ENCODE measurements around the gene ATF7IP. TPM values are rescaled to one million over a fixed set of nuclear protein-coding genes. Genes with fewer than 3 reads are reported as not detected.

ATF7IP gene
- total RNA-seq, 1 donor from 2014 or later = 115 TPM

GRCh38 chr12:14369311-14369710 is 3.8 kb downstream of the ATF7IP start:
- no peak for FAIRE-seq
- Histone ChIP-seq H3K36me3 (ENCODE audit: insufficient read depth, low read length) (no peaks in the 10 kb centered on the region), H4K20me1 (ENCODE audit: insufficient read depth, low read length) (no peaks in the 10 kb centered on the region), H2AFZ (ENCODE audit: low read depth, low read length) (no peak overlapping the region), H3K4me1 (ENCODE audit: insufficient read depth, low read length) (peaks cover 12% of the 10 kb centered on the region), H3K27ac (ENCODE audit: low read depth, low read length) (no peak overlapping the region), H3K9ac (ENCODE audit: low read length) (no peak overlapping the region), H3K27me3 (ENCODE audit: insufficient read depth, low read length) (no peaks in the 10 kb centered on the region), H3K4me3 (ENCODE audit: insufficient read depth, low read depth, low read length) (no peak overlapping the region), H3K79me2 (ENCODE audit: insufficient read depth, low read length) (peaks cover 84% of the 10 kb centered on the region), H3K9me3 (ENCODE audit: insufficient read depth, low read depth, low read length) (no peaks in the 10 kb centered on the region), H3K4me2 (ENCODE audit: low read length) (no peak overlapping the region)
- no peaks in the 10 kb centered on the region for H3K9me3 Mint-ChIP-seq (ENCODE audit: unreplicated experiment)
- DNase-seq (ENCODE audit: low read depth) = no peak
- no peak for TF ChIP-seq CTCF (IDR thresholded peaks at IDR 0.05; ENCODE audit: insufficient read depth, low read depth, low read length)
- TF ChIP-seq EZH2 (IDR thresholded peaks at IDR 0.05; ENCODE audit: insufficient read depth, low read length) = no peak
- no peak overlapping the region for H3K4me3 Mint-ChIP-seq (ENCODE audit: unreplicated experiment)
- H3K27me3 Mint-ChIP-seq (ENCODE audit: low read depth, unreplicated experiment) = no peaks in the 10 kb centered on the region
- peaks cover 21% of the 10 kb centered on the region for H3K4me1 Mint-ChIP-seq (ENCODE audit: low read depth, unreplicated experiment)
- no peak overlapping the region for H3K27ac Mint-ChIP-seq (ENCODE audit: unreplicated experiment)
- peaks cover 2% of the 10 kb centered on the region for H3K36me3 Mint-ChIP-seq (ENCODE audit: low read depth, unreplicated experiment)

- no peaks in the 10 kb centered on the region for H3K9me3 Mint-ChIP-seq (ENCODE audit: unreplicated experiment)
- no peaks in the 10 kb centered on the region for H3K36me3 ChIP-seq (ENCODE audit: insufficient read depth, low read length)
- no peaks in the 10 kb centered on the region for H4K20me1 ChIP-seq (ENCODE audit: insufficient read depth, low read length)
- no peak overlapping the region for H2AFZ ChIP-seq (ENCODE audit: low read depth, low read length)
- H3K79me2 ChIP-seq (ENCODE audit: insufficient read depth, low read length) = peaks cover 98% of the 10 kb centered on the region
- H3K4me2 ChIP-seq (ENCODE audit: low read length) = peak overlapping the region; percentile 26
- FAIRE-seq (peak; percentile 56), DNase-seq (ENCODE audit: low read depth) (peak; percentile 59)
- H3K27me3 Mint-ChIP-seq (ENCODE audit: low read depth, unreplicated experiment) = no peaks in the 10 kb centered on the region
- no peaks in the 10 kb centered on the region for H3K27me3 ChIP-seq (ENCODE audit: insufficient read depth, low read length)
- peaks cover 22% of the 10 kb centered on the region for H3K4me1 Mint-ChIP-seq (ENCODE audit: low read depth, unreplicated experiment)
- peak overlapping the region; percentile 72 for H3K27ac Mint-ChIP-seq (ENCODE audit: unreplicated experiment)
- H3K4me3 Mint-ChIP-seq (ENCODE audit: unreplicated experiment) = no peak overlapping the region
- TF ChIP-seq CTCF (IDR thresholded peaks at IDR 0.05; ENCODE audit: insufficient read depth, low read depth, low read length) = no peak
- no peak for TF ChIP-seq EZH2 (IDR thresholded peaks at IDR 0.05; ENCODE audit: insufficient read depth, low read length)
- no peak overlapping the region for H3K4me3 ChIP-seq (ENCODE audit: insufficient read depth, low read depth, low read length)
- H3K9me3 ChIP-seq (ENCODE audit: insufficient read depth, low read depth, low read length) = no peaks in the 10 kb centered on the region
- no peak overlapping the region for H3K9ac ChIP-seq (ENCODE audit: low read length)
- peaks cover 6% of the 10 kb centered on the region for H3K36me3 Mint-ChIP-seq (ENCODE audit: low read depth, unreplicated experiment)
- H3K27ac ChIP-seq (ENCODE audit: low read depth, low read length) = peak overlapping the region; percentile 64
- H3K4me1 ChIP-seq (ENCODE audit: insufficient read depth, low read length) = peaks cover 12% of the 10 kb centered on the region
These were observed 7.7 kb downstream of the ATF7IP start for GRCh38 chr12:14373217-14373616.

- H3K4me3 Mint-ChIP-seq (ENCODE audit: unreplicated experiment) = no peak overlapping the region
- peaks cover 23% of the 10 kb centered on the region for H3K36me3 Mint-ChIP-seq (ENCODE audit: low read depth, unreplicated experiment)
These were observed 14.0 kb downstream of the ATF7IP start for GRCh38 chr12:14379508-14379907.

More at GRCh38 chr12:14379508-14379907, 14.0 kb downstream of the ATF7IP start:
- DNase-seq (ENCODE audit: low read depth) (no peak), FAIRE-seq (no peak)
- Mint-ChIP-seq H3K27me3 (ENCODE audit: low read depth, unreplicated experiment) (no peaks in the 10 kb centered on the region), H3K4me1 (ENCODE audit: low read depth, unreplicated experiment) (peaks cover 7% of the 10 kb centered on the region), H3K9me3 (ENCODE audit: unreplicated experiment) (peaks cover 8% of the 10 kb centered on the region), H3K27ac (ENCODE audit: unreplicated experiment) (no peak overlapping the region)
- peaks cover 7% of the 10 kb centered on the region for H3K4me1 ChIP-seq (ENCODE audit: insufficient read depth, low read length)
- H3K4me2 ChIP-seq (ENCODE audit: low read length) = no peak overlapping the region
- no peaks in the 10 kb centered on the region for H3K27me3 ChIP-seq (ENCODE audit: insufficient read depth, low read length)
- H4K20me1 ChIP-seq (ENCODE audit: insufficient read depth, low read length) = no peaks in the 10 kb centered on the region
- no peak overlapping the region for H2AFZ ChIP-seq (ENCODE audit: low read depth, low read length)
- no peak overlapping the region for H3K27ac ChIP-seq (ENCODE audit: low read depth, low read length)
- TF ChIP-seq CTCF (IDR thresholded peaks at IDR 0.05; ENCODE audit: insufficient read depth, low read depth, low read length) = no peak
- no peak for TF ChIP-seq EZH2 (IDR thresholded peaks at IDR 0.05; ENCODE audit: insufficient read depth, low read length)
- H3K9me3 ChIP-seq (ENCODE audit: insufficient read depth, low read depth, low read length) = no peaks in the 10 kb centered on the region
- H3K9ac ChIP-seq (ENCODE audit: low read length) = no peak overlapping the region
- no peaks in the 10 kb centered on the region for H3K36me3 ChIP-seq (ENCODE audit: insufficient read depth, low read length)
- H3K79me2 ChIP-seq (ENCODE audit: insufficient read depth, low read length) = peaks cover 97% of the 10 kb centered on the region
- H3K4me3 ChIP-seq (ENCODE audit: insufficient read depth, low read depth, low read length) = no peak overlapping the region

Data from astrocyte (in vitro differentiated cells and primary cell).